Suprapubic skin (tissue), 4 donors: Measurements from ENCODE around the gene ADGRD2. TPM values are rescaled to one million over a fixed set of nuclear protein-coding genes. Genes with fewer than 3 reads are reported as not detected.

Experiments
- DNase-seq, 2 donors: peaks; one replicate each; pipeline ENCODE4 v3.0.0-alpha.2; 2019; ENCODE audit warnings: low spot score in 2 of 2
- H3K27ac ChIP-seq: fragments of 200-600 bp; sonication (generic); one replicate; pipeline ENCODE4 v1.5.1; 2019
- H3K27me3 ChIP-seq: fragments of 200-600 bp; sonication (generic); one replicate; pipeline ENCODE4 v1.5.1; 2019
- H3K36me3 ChIP-seq: fragments of 200-600 bp; sonication (generic); one replicate; pipeline ENCODE4 v1.5.1; 2019
- H3K4me1 ChIP-seq: fragments of 200-600 bp; sonication (generic); one replicate; pipeline ENCODE4 v1.5.1; 2019
- H3K4me3 ChIP-seq: fragments of 200-600 bp; sonication (generic); one replicate; pipeline ENCODE4 v1.5.1; 2019; ENCODE audit warnings: mild to moderate bottlenecking
- H3K9me3 ChIP-seq: fragments of 200-600 bp; sonication (generic); one replicate; pipeline ENCODE4 v1.5.1; 2019
- EP300 ChIP-seq: sonication (generic); formaldehyde crosslinking; IDR thresholded peaks from one replicate; pipeline ENCODE4 v1.6.1; 2017; ENCODE audit warnings: antibody characterized with exemption
- POLR2A ChIP-seq, 2 donors: fragments of 450-650 bp; IDR thresholded peaks; one replicate each; pipeline ENCODE4 v1.6.1; 2017; ENCODE audit warnings: antibody characterized with exemption in 2 of 2, mild to moderate bottlenecking in 2 of 2, moderate library complexity in 2 of 2
- POLR2AphosphoS5 ChIP-seq, 3 donors: sonication (generic); formaldehyde crosslinking; IDR thresholded peaks; one replicate each; pipeline ENCODE4 v1.6.1; 2017; ENCODE audit warnings: antibody characterized with exemption in 3 of 3
- WGBS: methylation state at CpG from one replicate; pipeline ENCODE4 v1.1.5; 2018; 5-methylcytosine and 5-hydroxymethylcytosine counted together
- total RNA-seq, 4 donors: library from RNA; depleted of rRNA; stranded (reverse); fragments of >200 nt; gene quantifications; one replicate each; pipeline ENCODE4 v1.1.0, GENCODE V29; 2016
- TF ChIP-seq, protein P1 (sequence below), 2 donors: fragments of 200-600 bp in 1 of 2; fragments of 450-650 bp in 1 of 2; sonication (generic) in 1 of 2; IDR thresholded peaks; one replicate each; pipeline ENCODE4 v1.5.1; 2016 to 2019; ENCODE audit warnings: antibody characterized with exemption in 2 of 2, mild to moderate bottlenecking in 1 of 2, moderate library complexity in 1 of 2

Gene ADGRD2
- total RNA-seq, 4 donors from 2014 or later = 0.31 to 7.7 TPM; not detected in 2

DNA sequence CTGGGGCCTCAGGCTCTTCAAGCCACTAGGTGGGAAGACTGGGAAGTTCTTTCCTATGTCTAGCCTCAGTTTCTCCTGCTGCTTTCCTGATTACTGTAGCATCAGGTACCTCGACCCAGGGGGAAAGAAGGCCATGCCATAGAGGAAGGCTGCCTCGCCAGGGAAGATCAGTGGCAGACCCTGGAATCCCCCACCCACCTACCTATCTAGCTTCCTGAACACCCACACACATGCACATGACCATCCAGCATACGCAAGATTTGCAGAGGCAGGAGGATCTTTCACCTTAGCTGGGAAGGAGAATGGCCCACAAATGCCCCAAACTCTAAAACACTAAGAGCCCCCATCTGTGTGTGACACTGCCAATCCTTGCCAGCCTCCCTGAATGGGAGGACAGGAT is 49.0 kb downstream of the ADGRD2 start:
- TF ChIP-seq, protein P1, sequence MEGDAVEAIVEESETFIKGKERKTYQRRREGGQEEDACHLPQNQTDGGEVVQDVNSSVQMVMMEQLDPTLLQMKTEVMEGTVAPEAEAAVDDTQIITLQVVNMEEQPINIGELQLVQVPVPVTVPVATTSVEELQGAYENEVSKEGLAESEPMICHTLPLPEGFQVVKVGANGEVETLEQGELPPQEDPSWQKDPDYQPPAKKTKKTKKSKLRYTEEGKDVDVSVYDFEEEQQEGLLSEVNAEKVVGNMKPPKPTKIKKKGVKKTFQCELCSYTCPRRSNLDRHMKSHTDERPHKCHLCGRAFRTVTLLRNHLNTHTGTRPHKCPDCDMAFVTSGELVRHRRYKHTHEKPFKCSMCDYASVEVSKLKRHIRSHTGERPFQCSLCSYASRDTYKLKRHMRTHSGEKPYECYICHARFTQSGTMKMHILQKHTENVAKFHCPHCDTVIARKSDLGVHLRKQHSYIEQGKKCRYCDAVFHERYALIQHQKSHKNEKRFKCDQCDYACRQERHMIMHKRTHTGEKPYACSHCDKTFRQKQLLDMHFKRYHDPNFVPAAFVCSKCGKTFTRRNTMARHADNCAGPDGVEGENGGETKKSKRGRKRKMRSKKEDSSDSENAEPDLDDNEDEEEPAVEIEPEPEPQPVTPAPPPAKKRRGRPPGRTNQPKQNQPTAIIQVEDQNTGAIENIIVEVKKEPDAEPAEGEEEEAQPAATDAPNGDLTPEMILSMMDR (IDR thresholded peaks at IDR 0.05) = no peak
- TF ChIP-seq POLR2A (IDR thresholded peaks at IDR 0.05) = no peak
- TF ChIP-seq EP300 = no peak
- TF ChIP-seq POLR2AphosphoS5 (IDR thresholded peaks at IDR 0.05) = no peak
- Histone ChIP-seq H3K27ac (no peak overlapping the region), H3K4me1 (peaks cover 14% of the 10 kb centered on the region), H3K9me3 (no peaks in the 10 kb centered on the region), H3K27me3 (peaks cover 65% of the 10 kb centered on the region), H3K36me3 (no peaks in the 10 kb centered on the region), H3K4me3 (no peak overlapping the region)
- 78% methylated on average over 3 of the region's 3 CpGs for WGBS
- DNase-seq = no peak

DNA sequence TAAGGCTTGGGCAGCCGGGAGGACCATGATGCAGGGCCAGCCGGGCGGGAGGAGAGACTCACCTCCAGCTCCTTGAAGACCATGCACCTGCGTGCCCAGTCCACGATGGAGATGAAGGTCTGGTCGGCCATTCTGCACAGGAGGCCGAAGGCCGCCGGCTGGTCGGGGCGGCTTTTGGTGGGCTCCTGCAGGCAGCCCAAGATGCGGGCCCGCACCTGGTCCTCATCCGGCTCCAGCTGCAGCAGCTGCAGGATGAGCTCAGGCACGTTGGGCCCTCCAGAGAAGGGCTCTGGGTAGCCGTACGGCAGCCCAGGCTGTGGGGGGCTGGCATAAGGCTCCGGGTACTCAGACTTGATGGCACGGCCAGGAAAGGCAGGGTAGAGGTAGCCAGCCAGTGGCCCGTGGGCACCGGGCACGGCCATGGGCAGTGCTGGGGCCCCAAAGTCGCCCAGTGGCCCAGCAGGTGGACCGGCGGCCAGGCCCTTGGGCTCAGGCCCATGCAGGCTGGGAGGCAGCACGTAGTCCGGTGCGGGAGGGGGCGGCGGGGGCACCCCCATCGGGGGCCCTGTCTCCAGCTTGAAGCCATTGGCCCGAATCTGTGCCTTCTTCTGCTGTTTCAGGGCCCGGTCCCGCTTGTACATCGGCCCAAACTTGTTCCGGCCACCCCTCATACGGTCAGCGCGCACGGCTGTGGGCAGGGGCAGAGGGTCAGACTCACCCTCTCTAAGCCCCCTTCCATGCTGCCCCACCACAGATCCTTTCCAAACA is 50.0 kb downstream of the ADGRD2 start:
- Histone ChIP-seq H3K27ac (no peak overlapping the region), H3K9me3 (no peaks in the 10 kb centered on the region), H3K4me3 (no peak overlapping the region), H3K27me3 (peaks cover 67% of the 10 kb centered on the region), H3K4me1 (peaks cover 22% of the 10 kb centered on the region), H3K36me3 (no peaks in the 10 kb centered on the region)
- WGBS = 91% methylated on average over 8 of the region's 40 CpGs
- TF ChIP-seq EP300 = no peak
- TF ChIP-seq, protein P1 (IDR thresholded peaks at IDR 0.05) = no peak
- no peak for DNase-seq

DNA sequence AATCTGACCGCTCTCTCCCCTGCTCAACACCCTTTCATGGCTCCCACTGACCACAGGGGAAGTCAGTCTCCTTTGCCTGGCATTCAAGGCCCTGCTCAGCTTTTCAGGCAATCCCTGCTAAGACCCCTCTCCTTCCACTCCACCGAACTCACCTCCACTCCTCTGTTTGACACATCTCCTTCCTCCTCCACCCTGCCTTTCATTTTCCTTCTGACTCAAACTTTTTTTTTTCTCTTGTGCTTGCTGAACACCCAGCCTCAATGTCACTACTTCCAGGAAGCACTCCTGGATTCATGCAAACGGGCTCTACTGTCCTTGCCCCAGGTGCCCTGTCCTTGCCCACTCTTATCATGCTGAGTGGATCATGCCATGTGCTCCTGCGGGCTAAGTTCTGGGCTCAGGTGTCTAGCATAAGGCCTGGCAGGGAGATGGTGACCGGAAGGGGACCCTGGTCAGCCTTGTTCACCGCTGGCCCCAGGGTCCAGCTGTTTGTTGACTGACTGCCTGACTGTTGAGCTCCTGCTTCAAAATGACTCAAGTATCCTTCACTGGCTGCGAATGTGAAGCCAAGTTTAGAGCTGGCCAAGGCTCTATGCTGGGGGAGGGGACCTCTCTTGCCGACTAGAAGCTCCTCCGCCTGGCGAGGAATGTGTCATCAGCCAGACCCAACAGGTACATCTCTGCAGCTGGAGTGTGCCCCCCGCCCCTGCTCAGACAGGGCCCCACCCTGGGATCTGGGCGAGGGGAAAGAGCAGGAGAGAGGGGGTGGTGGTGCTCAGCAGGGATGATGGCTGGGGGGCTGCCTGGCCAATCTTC is 50.8 kb downstream of the ADGRD2 start:
- H3K4me1 ChIP-seq = peaks cover 22% of the 10 kb centered on the region
- peaks cover 74% of the 10 kb centered on the region for H3K27me3 ChIP-seq
- WGBS = 72% methylated on average over 11 of the region's 12 CpGs

DNA sequence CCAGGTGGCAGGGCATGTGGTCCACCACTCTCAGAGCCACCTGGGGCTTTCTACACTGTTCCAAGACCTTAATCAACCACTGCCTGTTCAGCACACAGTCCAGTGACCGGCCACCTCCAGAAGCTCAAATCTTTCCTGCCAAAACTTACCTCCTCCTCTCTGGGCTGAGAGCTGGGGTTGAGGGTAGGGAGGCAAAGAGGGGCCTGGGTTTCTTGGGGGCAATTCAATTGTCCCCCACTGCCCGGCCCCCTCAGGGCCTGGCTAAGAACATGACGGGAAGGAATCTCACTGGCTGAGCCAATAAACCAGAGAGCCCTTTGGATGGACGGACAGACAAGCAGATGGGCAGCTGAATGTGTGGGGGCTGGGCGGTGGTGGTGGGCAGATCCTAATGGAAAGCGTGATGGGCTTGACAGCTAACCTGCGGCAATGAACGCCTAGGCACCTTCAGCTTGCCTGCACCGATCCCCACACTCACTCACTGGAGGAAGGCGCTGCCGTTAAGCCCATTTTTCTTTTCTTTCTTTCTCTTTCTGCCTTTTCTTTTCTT is 51.6 kb downstream of the ADGRD2 start:
- 69% methylated on average over 11 of the region's 11 CpGs for WGBS
- Histone ChIP-seq H3K4me1 (peaks cover 22% of the 10 kb centered on the region), H3K27me3 (peaks cover 76% of the 10 kb centered on the region), H3K9me3 (no peaks in the 10 kb centered on the region), H3K36me3 (no peaks in the 10 kb centered on the region), H3K4me3 (no peak overlapping the region), H3K27ac (no peak overlapping the region)
- DNase-seq = no peak
- TF ChIP-seq POLR2A (IDR thresholded peaks at IDR 0.05) (no peak), POLR2AphosphoS5 (IDR thresholded peaks at IDR 0.05) (no peak), EP300 (no peak)
- TF ChIP-seq, protein P1 (IDR thresholded peaks at IDR 0.05) = no peak

More for the DNA sequence above, 50.8 kb downstream of the ADGRD2 start:
- H3K4me3 ChIP-seq = no peak overlapping the region
- TF ChIP-seq POLR2AphosphoS5 (IDR thresholded peaks at IDR 0.05) (no peak), POLR2A (IDR thresholded peaks at IDR 0.05) (no peak), EP300 (no peak)
- TF ChIP-seq, protein P1 (IDR thresholded peaks at IDR 0.05) = no peak
- no peaks in the 10 kb centered on the region for H3K9me3 ChIP-seq
- H3K36me3 ChIP-seq = no peaks in the 10 kb centered on the region
- DNase-seq = no peak
- no peak overlapping the region for H3K27ac ChIP-seq
